HS-5 (cell line): Measurements from ENCODE around the gene RAPGEF4.

Experiments used
- DNase-seq: peaks from one replicate; pipeline ENCODE4 v3.0.0-alpha.2; 2012; ENCODE audit warnings: low read depth

The RAPGEF4 gene

GRCh38 chr2:173094731-173095130 lies 359.1 kb downstream of the RAPGEF4 start:
- no peak for DNase-seq

GRCh38 chr2:173095356-173095755 lies 359.7 kb downstream of the RAPGEF4 start:
- no peak for DNase-seq

- DNase-seq: no peak
Measured at GRCh38 chr2:173099271-173099670, 363.6 kb downstream of the RAPGEF4 start.

- no peak for DNase-seq
Measured at GRCh38 chr2:173099804-173100203, 364.2 kb downstream of the RAPGEF4 start.

GRCh38 chr2:173101687-173102086 lies 366.0 kb downstream of the RAPGEF4 start:
- no peak for DNase-seq
